H7 (cell line): Measurements from ENCODE around the gene IGF2R. TPM values are rescaled to one million over a fixed set of nuclear protein-coding genes. Genes with fewer than 3 reads are reported as not detected.
"Not testable (repeated sequence)": the region's sequence is repeated elsewhere in the genome, so short reads cannot be mapped to it uniquely, and the experiment has no call there.

Source experiments
- DNase-seq: peaks from one replicate; pipeline ENCODE4 v3.0.0; 2012
- H3K27me3 ChIP-seq: 2 replicates; pipeline ENCODE4 v1.6.0; 2011; ENCODE audit warnings: mild to moderate bottlenecking, low read length; ENCODE audit not compliant: control insufficient read depth, insufficient read depth
- H3K36me3 ChIP-seq: replicated peaks from 2 replicates; pipeline ENCODE4 v1.5.1; 2011; ENCODE audit warnings: low read length; ENCODE audit not compliant: control insufficient read depth, insufficient read depth
- H3K4me3 ChIP-seq: 2 replicates; pipeline ENCODE4 v1.5.1; 2011; ENCODE audit warnings: low read depth, mild to moderate bottlenecking, control low read depth, low read length, moderate library complexity; ENCODE audit not compliant: insufficient read depth
- total RNA-seq: library from RNA; depleted of rRNA; stranded (reverse); fragments of >200 nt; shearing (Covaris generic); gene quantifications from 2 replicates; pipeline ENCODE4 v1.2.3, GENCODE V29; 2014

IGF2R gene
- total RNA-seq, 1 experiment from 2014 or later = 29.4 TPM

GRCh38 chr6:160112628-160113299 is 143.9 kb downstream of the IGF2R start:
- H3K4me3 ChIP-seq = no peak overlapping the region
- H3K36me3 ChIP-seq = no peaks in the 10 kb centered on the region
- no peak for DNase-seq
- no peaks in the 10 kb centered on the region for H3K27me3 ChIP-seq

- DNase-seq, H3K4me3 ChIP-seq, H3K27me3 ChIP-seq, H3K36me3 ChIP-seq: not testable (repeated sequence)
Measured at GRCh38 chr6:160114536-160114935, 145.7 kb downstream of the IGF2R start.

GRCh38 chr6:160115421-160115820 is 146.5 kb downstream of the IGF2R start:
- no peak for DNase-seq

DNA sequence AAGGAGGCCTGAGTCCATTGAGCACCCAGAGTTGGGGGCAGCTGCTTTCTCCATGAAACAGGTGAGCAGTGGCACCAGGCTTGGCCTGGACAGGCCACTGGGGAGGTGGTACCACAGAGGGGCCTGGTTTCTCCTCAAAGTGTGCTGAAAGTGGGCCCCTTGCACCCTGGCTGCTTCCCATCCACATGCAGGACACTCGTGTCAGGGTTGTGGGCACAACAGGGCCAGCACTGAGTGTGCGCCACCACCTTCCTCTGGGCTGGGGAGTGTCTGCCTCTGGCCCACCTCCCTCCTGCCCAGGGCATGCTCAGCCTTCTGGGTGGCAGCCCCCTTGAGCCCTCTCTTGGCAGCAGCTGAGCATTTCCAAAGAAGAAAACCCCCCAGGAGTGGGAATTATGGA is 147.5 kb downstream of the IGF2R start:
- Histone ChIP-seq H3K4me3 (no peak overlapping the region), H3K27me3 (no peaks in the 10 kb centered on the region), H3K36me3 (no peaks in the 10 kb centered on the region)
- no peak for DNase-seq

More at GRCh38 chr6:160115421-160115820, 146.5 kb downstream of the IGF2R start:
- H3K27me3 ChIP-seq = no peaks in the 10 kb centered on the region
- no peak overlapping the region for H3K4me3 ChIP-seq
- H3K36me3 ChIP-seq = no peaks in the 10 kb centered on the region

DNA sequence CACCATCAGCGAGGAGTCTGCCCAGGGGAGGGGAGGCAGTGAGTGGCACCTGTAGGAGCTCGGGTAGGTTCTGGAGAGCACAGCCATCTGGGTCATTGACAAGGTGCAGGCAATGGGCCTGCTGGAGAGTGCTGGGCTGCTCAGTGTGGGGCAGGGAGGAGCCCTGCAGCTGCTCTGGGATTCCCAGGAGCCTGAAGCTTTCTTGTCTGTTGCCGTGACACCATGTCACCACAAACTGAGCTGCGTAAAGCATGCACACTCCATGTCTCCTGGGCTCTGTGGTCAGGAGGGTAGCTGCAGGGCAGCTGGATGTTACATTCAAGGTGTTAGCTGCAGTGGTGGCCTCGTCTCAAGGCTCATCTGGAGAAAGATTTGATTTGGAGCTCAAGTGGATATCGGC is 148.3 kb downstream of the IGF2R start:
- H3K4me3 ChIP-seq = no peak overlapping the region
- no peaks in the 10 kb centered on the region for H3K27me3 ChIP-seq
- DNase-seq = peak; percentile 16
- H3K36me3 ChIP-seq = no peaks in the 10 kb centered on the region

GRCh38 chr6:160118620-160119229 is 149.8 kb downstream of the IGF2R start:
- Histone ChIP-seq H3K27me3 (no peaks in the 10 kb centered on the region), H3K4me3 (no peak overlapping the region), H3K36me3 (no peaks in the 10 kb centered on the region)
- peak; percentile 22 for DNase-seq

GRCh38 chr6:160120087-160120486 is 151.2 kb downstream of the IGF2R start:
- Histone ChIP-seq H3K36me3 (no peaks in the 10 kb centered on the region), H3K4me3 (no peak overlapping the region), H3K27me3 (no peaks in the 10 kb centered on the region)
- no peak for DNase-seq

DNA sequence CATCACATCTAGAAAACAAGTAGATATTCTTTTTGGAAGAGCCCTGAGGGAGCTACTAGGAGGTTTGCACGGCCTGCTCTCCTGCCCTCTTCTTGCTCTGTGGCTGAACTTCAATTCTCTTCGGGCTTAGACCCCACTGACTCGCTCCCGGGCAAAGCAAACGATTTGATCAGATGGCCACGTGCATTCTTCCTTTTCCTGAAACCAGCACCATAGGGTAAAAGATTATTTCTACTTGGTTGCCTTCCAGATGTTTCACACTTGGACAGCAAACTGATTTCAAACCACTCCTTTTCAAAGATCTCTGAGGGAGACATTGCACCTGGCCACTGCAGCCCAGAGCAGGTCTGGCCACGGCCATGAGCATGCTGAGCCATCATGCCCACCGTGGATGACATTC is 152.7 kb downstream of the IGF2R start, which contains the start of gene SLC22A1:
TSS of gene SLC22A1 (plus strand) at position 258 of the 400 bp plus-strand sequence. CDS start at position 379, 121 bp downstream.
- peak; percentile 14 for DNase-seq
- H3K36me3 ChIP-seq = no peaks in the 10 kb centered on the region
- H3K4me3 ChIP-seq = no peak within 1 kb of the TSS
- no peaks in the 10 kb centered on the region for H3K27me3 ChIP-seq

DNA sequence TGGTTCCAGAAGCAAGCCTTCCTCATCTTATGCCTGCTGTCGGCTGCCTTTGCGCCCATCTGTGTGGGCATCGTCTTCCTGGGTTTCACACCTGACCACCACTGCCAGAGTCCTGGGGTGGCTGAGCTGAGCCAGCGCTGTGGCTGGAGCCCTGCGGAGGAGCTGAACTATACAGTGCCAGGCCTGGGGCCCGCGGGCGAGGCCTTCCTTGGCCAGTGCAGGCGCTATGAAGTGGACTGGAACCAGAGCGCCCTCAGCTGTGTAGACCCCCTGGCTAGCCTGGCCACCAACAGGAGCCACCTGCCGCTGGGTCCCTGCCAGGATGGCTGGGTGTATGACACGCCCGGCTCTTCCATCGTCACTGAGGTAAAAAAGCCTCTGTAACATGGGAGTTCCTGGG is 153.1 kb downstream of the IGF2R start:
- H3K4me3 ChIP-seq = no peak overlapping the region
- DNase-seq = peak; percentile 25
- H3K36me3 ChIP-seq = no peaks in the 10 kb centered on the region
- no peaks in the 10 kb centered on the region for H3K27me3 ChIP-seq

DNA sequence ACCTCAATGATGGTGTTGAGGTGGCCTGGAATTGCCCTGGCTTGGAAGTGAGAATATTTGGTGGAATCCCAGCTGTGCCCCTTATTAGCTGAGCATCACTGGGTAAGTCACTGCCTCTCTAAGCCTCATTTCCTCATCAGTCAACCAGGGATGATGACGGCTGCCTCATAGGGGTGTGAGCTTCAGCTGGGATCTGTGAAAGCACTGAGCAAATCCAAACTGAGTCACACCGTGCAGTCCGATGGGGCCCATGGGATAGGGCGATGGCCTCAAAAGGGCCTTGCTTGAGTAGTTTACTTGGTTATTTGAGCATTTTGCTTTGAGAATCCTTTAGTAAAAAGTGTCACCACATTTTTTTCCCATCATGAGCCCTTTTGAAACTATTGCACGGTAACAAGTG is 153.9 kb downstream of the IGF2R start:
- Histone ChIP-seq H3K4me3 (no peak overlapping the region), H3K27me3 (no peaks in the 10 kb centered on the region; the same call in 1 of the 2 replicates), H3K36me3 (no peaks in the 10 kb centered on the region)
- DNase-seq = no peak

DNA sequence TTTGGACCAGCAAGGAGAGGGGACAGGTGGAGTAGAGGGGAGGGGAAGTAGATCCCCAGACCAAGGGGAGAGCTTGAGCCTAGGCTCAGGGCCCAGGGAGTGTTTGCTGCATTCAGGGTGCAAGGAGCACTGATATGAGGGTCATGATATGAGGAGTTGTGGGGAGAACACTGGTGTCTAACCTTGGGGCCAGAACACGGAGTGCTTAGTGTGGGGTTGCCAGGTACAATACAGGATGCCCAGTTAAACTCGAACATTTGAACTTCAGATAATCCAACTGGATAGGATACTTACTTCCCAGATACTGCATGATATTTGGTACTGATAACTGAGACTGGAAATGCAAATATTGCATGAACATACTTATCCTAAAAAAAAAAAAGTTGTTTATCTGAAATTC is 155.1 kb downstream of the IGF2R start:
- Histone ChIP-seq H3K4me3 (no peak overlapping the region), H3K36me3 (no peaks in the 10 kb centered on the region), H3K27me3 (no peaks in the 10 kb centered on the region; the same call in 1 of the 2 replicates)
- DNase-seq = no peak

DNA sequence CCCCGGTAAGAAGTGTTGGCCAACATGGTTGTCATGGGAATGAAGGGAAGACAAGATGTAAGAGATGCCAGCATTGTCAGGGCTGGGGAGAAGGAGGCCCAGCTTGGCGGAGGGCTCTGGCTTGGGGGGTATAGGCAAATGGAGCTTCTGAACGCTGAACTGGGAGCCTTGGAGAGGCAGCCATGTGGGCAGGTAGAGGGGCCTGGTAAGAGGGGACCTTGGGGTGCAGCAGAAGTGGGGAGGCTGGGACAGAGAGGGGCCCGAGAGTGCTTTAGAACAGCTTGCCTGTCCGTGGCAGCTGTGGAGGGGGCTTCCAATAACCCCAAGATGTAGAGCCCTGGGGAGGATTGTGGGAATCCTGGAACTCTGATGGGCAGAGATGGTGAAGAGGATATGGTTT is 155.7 kb downstream of the IGF2R start:
- DNase-seq = no peak
- Histone ChIP-seq H3K27me3 (no peaks in the 10 kb centered on the region; the same call in 1 of the 2 replicates), H3K4me3 (no peak overlapping the region), H3K36me3 (no peaks in the 10 kb centered on the region)

- DNase-seq, H3K4me3 ChIP-seq, H3K27me3 ChIP-seq, H3K36me3 ChIP-seq: not testable (repeated sequence)
Measured at GRCh38 chr6:160125105-160125504, 156.2 kb downstream of the IGF2R start.

GRCh38 chr6:160127270-160128124 is 158.6 kb downstream of the IGF2R start:
- no peak overlapping the region for H3K4me3 ChIP-seq
- peaks cover 8% of the 10 kb centered on the region for H3K27me3 ChIP-seq
- no peaks in the 10 kb centered on the region for H3K36me3 ChIP-seq
- DNase-seq = no peak
